ENCODE data around the gene ZFR.
A peak's percentile ranks its signal among the peaks of the same experiment; 100 is the strongest.
"Not testable (repeated sequence)": the region's sequence is repeated elsewhere in the genome, so short reads cannot be mapped to it uniquely, and the experiment has no call there.

ZFR gene

DNA sequence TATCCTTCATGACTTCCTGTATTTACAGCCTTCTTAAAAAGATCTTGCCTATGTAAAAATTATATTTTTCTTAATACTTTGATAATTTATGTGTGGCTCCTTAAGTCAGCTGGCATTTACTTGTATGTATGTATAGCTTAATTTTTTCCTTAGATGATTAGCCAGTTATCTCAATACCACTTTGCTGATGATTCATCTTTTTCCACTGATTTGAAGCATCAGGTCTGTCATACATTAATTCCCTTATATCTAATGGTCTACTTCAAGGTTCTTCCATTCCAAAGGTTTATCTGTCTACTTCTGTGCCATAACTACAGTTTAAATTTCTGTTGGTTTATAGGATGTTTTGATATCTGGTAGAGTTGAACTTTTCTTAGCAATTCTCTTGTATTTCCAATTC lies 86.9 kb downstream of the ZFR start:
- DNase-seq = no peak

DNA sequence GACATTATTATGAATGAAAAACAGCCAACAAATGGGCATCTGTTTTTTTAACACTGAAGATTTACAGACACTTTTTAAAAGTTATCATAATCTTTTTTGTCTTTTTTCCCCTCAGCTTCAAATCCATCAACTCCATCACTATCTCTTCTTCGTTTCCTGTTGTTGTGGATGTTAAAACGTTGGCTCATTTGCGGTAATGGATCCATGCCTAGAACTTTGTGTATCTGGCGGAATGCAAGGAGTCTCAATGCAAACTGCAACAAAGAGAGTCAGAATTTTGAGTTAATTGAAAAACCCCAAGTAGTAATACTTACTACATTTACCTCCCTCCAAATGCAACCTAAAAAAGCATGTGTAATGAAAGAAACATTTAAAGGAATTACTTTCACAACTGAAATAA lies 88.9 kb downstream of the ZFR start:
- DNase-seq = no peak

- DNase-seq = no peak
Measured at GRCh38 chr5:32353420-32353819, 91.1 kb downstream of the ZFR start.

DNA sequence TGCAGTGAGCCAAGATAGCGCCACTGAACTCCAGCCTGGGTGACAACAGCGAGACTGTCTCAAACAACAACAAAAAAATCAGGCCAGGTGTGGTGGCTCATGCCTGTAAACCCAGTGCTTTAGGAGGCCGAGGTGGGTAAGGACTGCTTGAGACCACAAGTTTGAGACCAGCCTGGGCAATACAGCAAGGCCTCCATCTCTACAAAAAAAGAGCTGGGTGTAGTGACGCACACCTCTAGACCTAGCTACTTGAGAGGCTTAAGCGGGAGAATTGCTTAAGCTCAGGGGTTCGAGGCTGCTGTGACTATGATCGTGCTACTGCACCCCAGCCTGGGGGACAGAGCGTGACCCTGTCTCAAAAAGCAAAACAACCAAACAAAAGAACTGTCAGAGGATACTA lies 91.9 kb downstream of the ZFR start:
- DNase-seq = no peak

GRCh38 chr5:32346869-32347268 lies 97.7 kb downstream of the ZFR start:
- DNase-seq = no peak

DNA sequence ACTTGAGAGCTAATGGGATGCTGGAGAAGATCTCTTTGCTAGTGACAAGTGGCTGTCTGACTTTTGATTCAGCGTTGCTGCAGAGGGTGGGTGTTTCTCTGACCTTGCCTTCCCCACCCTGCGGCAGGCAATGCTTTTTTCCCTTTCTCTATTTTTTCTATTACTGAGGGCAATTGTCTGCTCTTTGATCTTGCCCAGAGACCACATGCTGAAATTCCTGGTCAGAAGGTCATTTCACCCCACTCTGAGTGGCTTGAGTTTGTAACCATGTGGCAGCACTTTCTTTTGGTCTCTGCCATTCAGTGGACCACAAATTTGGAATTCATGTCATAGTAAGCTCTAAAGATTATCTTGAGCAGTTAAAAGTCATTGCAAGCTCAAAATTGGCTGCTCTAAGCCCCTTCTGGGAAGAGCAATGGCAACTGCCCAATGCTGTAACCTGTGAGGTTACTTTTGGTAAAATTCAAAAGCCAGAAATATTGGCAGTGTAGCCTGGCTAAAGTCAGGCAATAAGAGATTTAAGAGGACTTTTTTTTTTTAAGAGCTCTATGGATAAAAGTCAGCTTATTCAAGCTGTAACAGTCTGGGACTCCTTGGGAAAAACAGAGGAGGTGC lies 101.4 kb downstream of the ZFR start:
- no peak for DNase-seq

DNA sequence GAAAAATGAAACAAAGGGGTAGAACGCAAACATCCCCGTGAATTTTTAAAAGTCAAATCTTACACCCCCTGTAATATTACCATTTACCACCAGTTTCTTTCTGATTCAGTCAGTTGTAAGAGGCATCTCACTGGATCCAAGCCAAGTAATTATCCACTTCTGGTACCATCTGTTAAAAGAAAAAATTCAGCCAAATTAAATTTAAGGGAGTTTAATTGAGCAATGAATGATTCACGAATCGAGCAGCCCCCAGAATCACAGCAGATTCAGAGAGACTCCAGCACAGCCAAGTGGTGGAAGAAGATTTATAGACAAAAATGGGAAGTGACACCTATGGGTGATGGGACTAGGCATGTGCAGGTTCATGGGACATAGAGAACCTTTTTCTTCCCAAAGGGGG lies 101.9 kb downstream of the ZFR start:
- DNase-seq = no peak

DNA sequence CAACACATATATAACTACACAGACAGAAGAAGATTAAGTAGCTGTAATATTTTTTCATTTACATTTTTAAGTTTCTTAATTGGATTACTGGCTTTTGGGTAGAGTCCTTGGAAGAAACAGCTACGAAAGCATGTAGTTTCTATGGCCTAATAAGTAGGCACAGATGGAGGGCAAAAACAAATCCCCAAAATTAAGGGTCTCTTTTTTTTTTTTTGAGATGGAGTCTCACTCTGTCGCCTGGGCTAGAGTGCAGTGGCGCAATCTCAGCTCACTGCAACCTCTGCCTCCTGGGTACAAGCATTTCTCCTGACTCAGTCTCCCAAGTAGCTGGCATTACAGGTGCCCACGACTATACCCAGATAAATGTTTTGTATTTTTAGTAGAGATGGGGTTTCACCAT lies 104.7 kb downstream of the ZFR start:
- DNase-seq = no peak

DNA sequence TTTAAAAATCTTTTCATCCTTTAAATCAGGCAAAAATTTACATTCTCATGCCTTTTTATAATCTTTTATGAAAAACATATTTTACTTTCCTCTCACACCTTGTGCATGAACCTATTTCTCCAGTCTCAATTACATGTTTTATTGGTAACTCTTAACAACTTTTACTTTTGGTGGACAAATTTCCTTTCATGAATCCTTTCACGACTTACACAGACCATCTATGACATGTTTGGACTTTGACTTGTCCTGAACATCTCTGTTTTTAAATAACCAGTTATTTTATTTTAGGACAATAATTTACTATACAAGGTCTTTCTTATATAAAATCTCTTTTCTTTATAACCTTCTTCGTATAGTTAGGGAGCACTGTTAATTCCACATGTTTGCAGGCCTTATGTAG lies 105.3 kb downstream of the ZFR start:
- DNase-seq = peak; percentile 42

DNA sequence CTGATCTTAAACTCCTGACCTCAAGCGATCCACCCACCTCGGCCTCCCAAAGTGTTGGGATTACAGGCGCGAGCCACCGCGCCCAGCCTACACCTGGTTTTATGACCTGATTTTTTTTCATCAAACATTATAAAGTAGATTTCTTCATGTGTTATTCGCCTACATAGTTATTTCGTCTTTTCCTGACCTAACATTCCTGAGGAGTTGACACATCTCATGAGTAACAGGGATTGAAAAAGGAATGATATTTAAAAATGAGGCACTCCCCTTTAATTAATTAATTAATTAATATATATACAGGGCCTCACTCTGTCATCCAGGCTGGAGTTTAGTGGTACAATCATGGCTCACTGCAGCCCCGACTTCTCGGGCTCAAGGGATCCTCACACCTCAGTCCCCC lies 111.6 kb downstream of the ZFR start:
- DNase-seq = no peak

- DNase-seq = no peak
Measured at GRCh38 chr5:32332361-32332760, 112.2 kb downstream of the ZFR start.

- DNase-seq = no peak
Measured at GRCh38 chr5:32331935-32332274, 112.6 kb downstream of the ZFR start.

- no peak for DNase-seq
Measured at GRCh38 chr5:32331217-32331934, 113.2 kb downstream of the ZFR start.

DNA sequence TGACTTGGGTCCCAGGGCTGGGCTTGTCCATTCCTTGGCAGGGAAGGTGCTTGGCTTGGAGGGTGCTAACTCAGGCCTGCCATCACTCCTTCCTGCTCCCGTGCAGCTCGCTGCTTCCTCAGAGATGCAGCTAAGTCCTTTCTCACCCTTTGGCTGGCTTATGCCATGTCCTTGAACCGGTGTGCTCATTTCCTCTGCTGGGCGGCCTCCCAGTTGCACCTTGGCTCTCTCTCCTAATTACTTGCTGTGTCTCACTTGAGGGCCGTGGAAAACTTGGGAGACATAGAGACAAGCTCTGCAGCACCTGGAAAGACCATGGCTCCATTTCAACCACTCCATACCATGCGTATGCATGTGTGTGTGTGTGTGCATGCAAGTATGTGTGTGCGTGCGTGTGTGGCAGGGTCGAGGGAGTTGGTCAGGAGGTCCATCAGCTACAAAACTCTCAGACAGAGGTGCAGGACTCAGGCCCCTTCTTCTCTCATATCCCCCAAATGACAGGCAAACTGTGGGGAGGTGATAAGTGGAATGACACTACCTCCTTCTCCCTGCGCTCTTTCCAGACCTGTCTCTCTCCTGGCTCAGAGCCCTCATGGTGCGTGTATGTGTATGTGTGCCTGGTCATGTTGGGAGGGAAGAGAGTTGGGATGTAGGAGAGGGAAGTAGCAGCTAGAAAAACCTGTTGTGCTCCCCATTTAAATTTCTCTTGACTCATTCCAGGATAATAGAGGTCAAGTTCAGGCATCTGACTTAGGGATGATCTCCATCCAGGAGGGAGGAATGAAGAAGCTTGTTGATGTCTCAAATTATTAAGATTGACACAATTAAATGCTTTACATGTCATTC lies 114.2 kb downstream of the ZFR start:
- DNase-seq = no peak

DNA sequence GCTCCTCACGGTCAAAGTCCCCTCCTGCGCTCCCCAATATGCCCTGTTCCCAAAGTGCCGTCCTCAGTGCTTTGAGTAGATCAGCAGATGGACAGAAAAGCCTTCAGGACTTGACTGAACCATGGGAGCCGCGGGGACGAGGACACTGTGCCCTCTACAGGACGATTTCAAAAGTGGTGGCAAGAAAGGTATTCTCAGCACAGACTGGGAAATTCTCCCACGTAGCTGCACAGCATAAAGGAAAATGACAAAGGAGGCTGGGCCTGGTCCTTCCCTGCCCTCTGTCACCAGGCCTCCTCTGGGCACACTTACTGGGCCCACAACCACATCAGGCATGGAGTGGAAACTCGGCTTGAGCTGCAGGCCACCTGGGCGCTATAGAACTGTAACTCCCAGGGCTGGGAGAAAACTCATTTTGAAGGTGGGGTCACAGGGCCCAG lies 115.1 kb downstream of the ZFR start:
- peak; percentile 52 for DNase-seq

DNA sequence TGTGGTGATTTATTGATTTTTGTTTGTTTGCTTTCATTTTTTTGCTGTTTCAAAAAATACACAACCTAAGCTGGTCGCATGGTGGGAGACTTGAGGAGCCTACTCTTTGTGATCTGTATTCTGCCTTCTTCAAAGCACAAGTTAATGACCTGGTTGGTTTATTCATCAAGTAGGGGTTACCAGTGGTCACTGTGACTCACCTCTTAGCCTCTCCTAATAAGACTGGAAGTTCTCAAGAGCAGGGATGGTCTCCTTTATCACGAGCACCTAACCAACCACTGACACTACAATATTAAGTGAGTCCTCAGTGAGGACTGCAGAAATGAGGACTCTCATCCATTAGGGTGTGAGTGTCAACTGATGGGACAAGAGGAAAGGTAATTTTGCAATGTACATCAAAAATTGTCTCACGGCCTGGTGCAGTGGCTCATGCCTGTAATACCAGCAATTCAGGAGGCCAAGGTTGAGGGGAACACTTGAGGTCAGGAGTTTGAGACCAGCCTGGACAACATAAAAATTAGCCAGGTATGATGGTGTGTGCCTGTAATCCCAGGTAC lies 118.2 kb downstream of the ZFR start:
- peak; percentile 22 for DNase-seq

DNA sequence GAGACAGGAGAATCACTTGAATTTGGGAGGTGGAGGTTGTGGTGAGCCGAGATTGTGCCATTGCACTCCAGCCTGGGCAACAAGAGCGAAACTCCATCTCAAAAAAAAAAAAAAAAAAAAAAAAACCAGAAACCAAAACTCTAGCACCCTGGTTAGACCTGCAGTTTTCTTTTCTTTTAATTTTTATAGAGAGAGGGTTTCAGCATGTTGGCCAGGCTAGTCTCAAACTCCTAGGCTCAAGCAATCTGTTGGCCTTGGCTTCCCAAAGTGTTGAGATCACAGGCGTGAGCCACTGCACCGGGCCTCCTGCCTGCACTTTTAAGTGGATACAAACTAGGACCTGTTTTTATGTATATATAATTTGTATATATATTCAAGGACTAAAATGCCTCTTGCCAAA lies 118.9 kb downstream of the ZFR start:
- no peak for DNase-seq

DNA sequence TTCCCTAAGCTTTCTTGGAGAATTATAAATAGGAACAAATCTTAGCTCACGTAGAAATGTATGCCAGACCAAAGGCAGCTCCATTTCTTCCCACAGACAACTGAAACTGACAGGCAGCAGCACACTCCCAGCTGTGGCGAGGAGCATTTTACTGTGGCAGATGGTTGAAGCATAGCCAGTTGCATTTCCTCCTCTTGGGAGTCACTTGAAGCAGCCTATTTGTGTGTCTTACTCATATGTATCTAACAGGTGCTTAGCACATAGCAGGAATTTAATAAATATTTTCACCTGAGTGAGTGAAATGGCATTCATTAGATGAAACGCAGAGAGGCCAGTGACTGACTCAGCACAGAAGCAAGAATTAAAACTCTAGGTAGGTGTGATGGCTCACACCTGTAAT lies 119.5 kb downstream of the ZFR start:
- DNase-seq = no peak

DNA sequence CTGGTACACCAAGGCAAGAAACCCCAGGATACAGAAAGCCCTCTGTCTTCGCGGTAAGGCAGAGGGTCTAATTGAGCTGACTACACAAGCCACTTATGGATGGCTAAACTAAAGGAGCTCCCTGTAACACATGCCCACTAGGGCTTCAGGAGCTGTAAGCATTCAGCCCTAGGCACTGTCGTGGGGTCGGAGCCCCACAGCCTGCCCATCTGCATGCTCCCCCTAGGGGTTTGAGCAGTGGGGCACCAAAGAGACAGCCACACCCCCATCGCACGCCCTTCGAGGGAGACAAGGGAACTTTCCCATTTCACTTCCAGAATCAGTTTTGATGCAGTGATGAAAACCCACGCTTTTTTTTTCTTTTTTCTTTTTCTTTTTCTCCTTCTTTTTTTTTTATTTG lies 120.8 kb downstream of the ZFR start:
- no peak for DNase-seq

DNA sequence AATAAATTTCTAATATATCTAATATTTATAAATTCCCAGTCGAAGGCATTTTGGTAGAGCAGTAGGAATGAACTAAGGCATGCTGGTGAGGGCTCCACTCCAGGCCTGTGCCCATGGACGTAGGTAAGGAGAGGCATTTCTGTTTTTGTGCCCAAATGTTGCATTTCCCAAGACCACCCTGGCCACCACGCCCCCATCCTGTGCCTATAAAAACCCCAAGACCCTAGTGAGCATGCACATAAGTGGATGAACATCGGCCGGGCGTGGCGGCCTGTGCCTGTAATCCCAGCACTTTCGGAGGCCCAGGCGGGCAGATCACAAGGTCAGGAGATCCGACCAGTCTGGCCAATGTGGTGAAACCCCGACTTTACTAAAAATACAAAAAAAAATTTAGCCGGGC lies 121.7 kb downstream of the ZFR start:
- no peak for DNase-seq

- not testable (repeated sequence) for DNase-seq
Measured at GRCh38 chr5:32321787-32322186, 122.8 kb downstream of the ZFR start.

DNA sequence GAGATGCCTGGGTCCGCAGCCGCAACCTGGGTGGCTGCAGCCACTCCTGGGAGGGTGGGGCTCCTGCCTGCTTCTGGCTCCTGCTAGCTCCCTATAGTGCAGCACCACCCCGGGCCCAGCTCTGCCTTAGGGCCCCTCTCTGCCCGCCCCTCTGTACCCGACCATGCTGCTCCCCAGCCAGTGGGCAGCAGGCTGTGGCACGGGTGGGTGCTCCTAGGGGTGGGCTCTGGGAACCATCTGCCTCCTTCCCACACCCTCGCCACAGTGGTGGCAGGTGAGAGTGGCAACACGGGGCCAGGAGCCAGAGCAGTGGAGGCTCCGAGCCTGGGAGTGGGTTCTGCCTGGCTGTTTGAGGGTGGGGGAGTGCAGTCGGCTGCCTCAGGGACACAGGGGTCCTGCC lies 124.0 kb downstream of the ZFR start:
- no peak for DNase-seq

DNA sequence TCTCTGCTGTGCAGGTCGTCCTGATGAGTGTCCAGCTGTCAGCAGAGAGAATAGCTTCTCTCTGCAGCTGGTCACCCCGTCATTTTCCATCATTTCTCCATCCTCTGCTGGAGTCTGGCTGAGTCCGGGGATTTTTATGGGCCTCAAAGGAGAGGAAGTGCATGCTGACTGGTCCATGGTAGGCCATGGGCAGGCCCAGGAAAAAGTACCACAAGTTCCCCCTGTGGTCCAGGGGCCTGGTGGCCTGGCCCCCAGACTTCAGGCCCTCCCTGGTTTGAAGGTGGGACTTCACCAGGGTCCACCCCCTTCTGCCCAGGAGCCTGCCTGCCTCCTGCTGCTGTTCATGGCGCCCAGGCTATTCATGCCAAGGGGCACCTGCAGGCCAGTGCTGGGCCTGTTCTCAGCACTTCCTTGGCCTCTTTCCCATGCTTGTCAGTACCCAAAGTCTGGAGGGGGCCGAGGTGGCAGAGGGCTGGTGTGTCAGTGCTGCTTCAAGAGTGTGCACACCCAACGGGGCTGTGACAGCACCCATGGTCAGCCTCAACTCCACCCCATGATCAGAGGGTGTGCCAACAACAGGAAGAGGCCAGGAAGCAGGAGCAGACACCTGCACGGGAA lies 124.5 kb downstream of the ZFR start:
- no peak for DNase-seq

Data from fibroblast of skin of right biceps (primary cell).